SK-N-SH (cell line): ENCODE data around the gene MGAT4B. TPM values are rescaled to one million over a fixed set of nuclear protein-coding genes. Genes with fewer than 3 reads are reported as not detected.

Experiments used
- CTCF ChIA-PET: fragments of 300-600, 350-600 bp; formaldehyde crosslinking; extraction: SDS; loops from one replicate; lab custom pipeline; 2021; lab: Yijun Ruan, JAX
- POLR2A ChIA-PET: fragments of 350-600 bp; sonication (Branson Sonifier 250); formaldehyde crosslinking; extraction: SDS; loops from one replicate; lab custom pipeline; 2020; ENCODE audit warnings: antibody characterized with exemption, inconsistent platforms; lab: Yijun Ruan, JAX
- DNase-seq: peaks from one replicate; pipeline ENCODE4 v3.0.0; 2012
- H2AFZ ChIP-seq: fragments of 200-600 bp; sonication (generic); 2 replicates; pipeline ENCODE4 v1.8.1; 2016; ENCODE audit warnings: antibody characterized with exemption, mild to moderate bottlenecking, low read depth
- H3F3A ChIP-seq: fragments of 200-600 bp; sonication (generic); replicated peaks from 2 replicates; pipeline ENCODE3; 2016; ENCODE audit warnings: antibody characterized with exemption, mild to moderate bottlenecking; ENCODE audit not compliant: insufficient read depth
- H3K27ac ChIP-seq, 2 experiments: fragments of 200-500 bp in 1 of 2; fragments of 200-600 bp in 1 of 2; sonication (Bioruptor generic) in 1 of 2; sonication (generic), shearing (Covaris generic) in 1 of 2; 2 replicates each; pipeline versions ENCODE4 v1.5.1 to v1.6.1; 2014 to 2016; ENCODE audit warnings: low read depth in 2 of 2, inconsistent platforms in 1 of 2, low read length in 1 of 2, mild to moderate bottlenecking in 1 of 2, mixed read lengths in 1 of 2
- H3K27me3 ChIP-seq: fragments of 200-600 bp; sonication (generic), shearing (Covaris generic); 2 replicates; pipeline ENCODE4 v1.6.1; 2016; ENCODE audit warnings: mixed run types; ENCODE audit not compliant: insufficient read depth
- H3K36me3 ChIP-seq, 2 experiments: fragments of 200-500 bp in 1 of 2; fragments of 200-600 bp in 1 of 2; sonication (Bioruptor generic) in 1 of 2; sonication (generic) in 1 of 2; replicated peaks in 1 of 2; 2 replicates each; pipeline versions ENCODE3 to v1.5.1; 2014 to 2016; ENCODE audit warnings: low read length in 1 of 2, mild to moderate bottlenecking in 1 of 2; ENCODE audit not compliant: insufficient read depth in 2 of 2, control insufficient read depth in 1 of 2
- H3K4me1 ChIP-seq, 2 experiments: fragments of 200-500 bp in 1 of 2; fragments of 200-600 bp in 1 of 2; sonication (Bioruptor generic) in 1 of 2; sonication (generic), shearing (Covaris generic) in 1 of 2; 2 replicates each; pipeline versions ENCODE4 v1.5.1 to v1.6.1; 2014 to 2016; ENCODE audit warnings: low read depth in 1 of 2, low read length in 1 of 2, mixed run types in 1 of 2; ENCODE audit not compliant: insufficient read depth in 2 of 2, control insufficient read depth in 1 of 2
- H3K4me2 ChIP-seq: fragments of 200-600 bp; sonication (generic), shearing (Covaris generic); 2 replicates; pipeline ENCODE4 v1.6.1; 2017; ENCODE audit warnings: mixed run types
- H3K4me3 ChIP-seq, 2 experiments: fragments of 200-500 bp in 1 of 2; fragments of 200-600 bp in 1 of 2; sonication (Bioruptor generic) in 1 of 2; sonication (generic), shearing (Covaris generic) in 1 of 2; 2 replicates each; pipeline versions ENCODE4 v1.5.1 to v1.8.1; 2014 to 2016; ENCODE audit warnings: low read depth in 2 of 2, inconsistent platforms in 1 of 2, low read length in 1 of 2, mild to moderate bottlenecking in 1 of 2, mixed read lengths in 1 of 2, moderate library complexity in 1 of 2
- H3K79me2 ChIP-seq: fragments of 200-600 bp; sonication (generic); 2 replicates; pipeline ENCODE4 v1.8.1; 2017; ENCODE audit warnings: mild to moderate bottlenecking; ENCODE audit not compliant: insufficient read depth
- H3K9ac ChIP-seq: fragments of 200-600 bp; sonication (generic); 2 replicates; pipeline ENCODE4 v1.6.1; 2017; ENCODE audit warnings: mixed run types
- H3K9me2 ChIP-seq: fragments of 200-600 bp; sonication (generic); 2 replicates; pipeline ENCODE4 v1.6.1; 2017; ENCODE audit warnings: mixed run types
- H3K9me3 ChIP-seq: fragments of 200-600 bp; sonication (generic); 2 replicates; pipeline ENCODE4 v1.6.1; 2017; ENCODE audit warnings: mixed run types, mild to moderate bottlenecking, moderate library complexity
- H4K20me1 ChIP-seq: fragments of 200-600 bp; sonication (generic); 2 replicates; pipeline ENCODE4 v1.6.1; 2017; ENCODE audit warnings: mild to moderate bottlenecking, mixed run types; ENCODE audit not compliant: insufficient read depth
- ELF1 ChIP-seq: IDR thresholded peaks from 2 replicates; pipeline ENCODE4 v1.4.0; 2012
- FOSL2 ChIP-seq: IDR thresholded peaks from 2 replicates; pipeline ENCODE4 v1.4.0; 2012; ENCODE audit warnings: low read depth, mild to moderate bottlenecking, moderate library complexity, borderline replicate concordance
- GABPA ChIP-seq: IDR thresholded peaks from 2 replicates; pipeline ENCODE4 v1.4.0; 2012; ENCODE audit warnings: low read depth, mild to moderate bottlenecking
- JUND ChIP-seq: IDR thresholded peaks from 2 replicates; pipeline ENCODE4 v1.4.0; 2012
- NRF1 ChIP-seq: IDR thresholded peaks from 2 replicates; pipeline ENCODE4 v1.6.1; 2012; ENCODE audit warnings: low read depth, mild to moderate bottlenecking, low read length
- PBX3 ChIP-seq: IDR thresholded peaks from 2 replicates; pipeline ENCODE4; 2012
- POLR2AphosphoS5 ChIP-seq: IDR thresholded peaks from 2 replicates; pipeline ENCODE4 v1.6.1; 2012; ENCODE audit warnings: low read depth, low read length
- RFX5 ChIP-seq: IDR thresholded peaks from 2 replicates; pipeline ENCODE4 v1.6.1; 2012; ENCODE audit warnings: mild to moderate bottlenecking, improper control_type of control experiment, low read length
- SIN3A ChIP-seq: IDR thresholded peaks from 2 replicates; pipeline ENCODE4 v1.6.1; 2012; ENCODE audit warnings: low read depth, mild to moderate bottlenecking, low read length, moderate library complexity, borderline replicate concordance
- SMC3 ChIP-seq: IDR thresholded peaks from 2 replicates; pipeline ENCODE4 v1.6.1; 2012; ENCODE audit warnings: low read depth, low read length, improper control_type of control experiment
- TEAD4 ChIP-seq: IDR thresholded peaks from 2 replicates; pipeline ENCODE4 v1.4.0; 2012; ENCODE audit warnings: mild to moderate bottlenecking, borderline replicate concordance; ENCODE audit not compliant: insufficient read depth
- WGBS: methylation state at CpG from one replicate; pipeline ENCODE4 v1.1.6; 2017; ENCODE audit warnings: low lambda C conversion rate; 5-methylcytosine and 5-hydroxymethylcytosine counted together
- polyA plus RNA-seq, 3 experiments: library from polyadenylated mRNA; depleted of rRNA; stranded (reverse); fragments of >200 nt; gene quantifications; 2 replicates each; pipeline ENCODE4 v1.2.3, GENCODE V29; 2012
- TF ChIP-seq, protein P1 (sequence below): IDR thresholded peaks from 2 replicates; pipeline ENCODE4 v1.4.0; 2012; ENCODE audit warnings: low read depth, borderline replicate concordance

Gene MGAT4B
- polyA plus RNA-seq, 1 of the 3 experiments (the other 2 are of a cell fraction) = 190 TPM

DNA sequence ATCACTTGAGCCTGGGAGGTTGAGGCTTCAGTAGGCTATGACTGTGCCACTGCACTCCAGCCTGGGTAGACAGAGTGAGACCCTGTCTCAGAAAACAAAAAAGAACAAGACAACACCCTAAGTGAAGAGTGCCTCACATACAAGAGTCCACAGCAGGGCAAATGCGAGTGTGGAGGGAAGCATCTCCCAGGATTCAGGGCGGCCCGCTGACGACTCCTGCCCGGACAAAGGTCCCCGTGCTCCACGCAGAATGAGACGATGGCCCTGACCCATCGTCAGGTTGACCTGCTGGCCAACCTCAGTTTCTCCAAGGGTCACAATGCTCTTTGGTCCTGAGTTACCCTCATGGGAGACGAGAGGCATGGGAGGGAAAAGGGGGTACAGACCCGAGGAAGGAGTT, 33.7 kb upstream of the MGAT4B start:
- Histone ChIP-seq H2AFZ (no peak overlapping the region), H3K36me3 (peaks cover 23 to 32% of the 10 kb centered on the region in 2 experiments), H3K4me1 (no peaks in the 10 kb centered on the region; a peak in 1 of 4 replicates), H3F3A (peaks cover 30% of the 10 kb centered on the region), H3K9me2 (no peaks in the 10 kb centered on the region), H3K79me2 (no peaks in the 10 kb centered on the region), H4K20me1 (peaks cover 14% of the 10 kb centered on the region; the same call in 1 of the 2 replicates), H3K4me3 (no peak overlapping the region), H3K27me3 (no peaks in the 10 kb centered on the region), H3K9ac (no peak overlapping the region), H3K27ac (no peak overlapping the region), H3K4me2 (no peak overlapping the region), H3K9me3 (0 out of 2 replicates have a peak, but pooled peaks cover 6% of the 10 kb centered on the region)
- ChIA-PET POLR2A (interaction anchor here (1.3 kb wide), 1 partner anchor 8 kb away, joined by 4 read pairs; no protein-coding TSS in a partner anchor), CTCF (interaction anchor here (1.0 kb wide), 1 partner anchor 22 kb away, joined by 4 read pairs; no protein-coding TSS in a partner anchor)
- no peak for DNase-seq
- no peak for TF ChIP-seq NRF1
- TF ChIP-seq TEAD4 = no peak
- TF ChIP-seq SIN3A = no peak
- TF ChIP-seq ELF1 = no peak
- 94% methylated on average over 11 of the region's 11 CpGs for WGBS

- ChIA-PET CTCF (interaction anchor here (1.0 kb wide), 1 partner anchor 21 kb away, joined by 4 read pairs; no protein-coding TSS in a partner anchor), POLR2A (no interaction called here)
- Histone ChIP-seq H2AFZ (no peak overlapping the region), H3K9me2 (no peaks in the 10 kb centered on the region), H3K27ac (no peak overlapping the region), H3K36me3 (peaks cover 23 to 25% of the 10 kb centered on the region in 2 experiments), H3F3A (peaks cover 30% of the 10 kb centered on the region), H3K79me2 (no peaks in the 10 kb centered on the region), H3K4me1 (no peaks in the 10 kb centered on the region; a peak in 1 of 4 replicates), H3K27me3 (no peaks in the 10 kb centered on the region), H3K4me2 (no peak overlapping the region), H4K20me1 (peaks cover 14% of the 10 kb centered on the region; the same call in 1 of the 2 replicates), H3K9me3 (no peaks in the 10 kb centered on the region)
- WGBS = 88% methylated on average over 11 of the region's 16 CpGs
- no peak for DNase-seq
- TF ChIP-seq TEAD4 = no peak
- TF ChIP-seq POLR2AphosphoS5 = peak; percentile 37
- TF ChIP-seq, all 33 proteins: peak for 1
- Histone ChIP-seq H3K4me3 (no peak overlapping the region), H3K9ac (no peak overlapping the region)
These were observed 32.9 kb upstream of the MGAT4B start for GRCh38 chr5:179839328-179840256.

- CTCF ChIA-PET = interaction anchor here (0.7 to 1.2 kb wide), 2 partner anchors 9 to 12 kb away, joined by 3 read pairs; no protein-coding TSS in a partner anchor
- TF ChIP-seq SMC3 (no peak), FOSL2 (no peak), PBX3 (no peak), JUND (no peak), GABPA (no peak), RFX5 (no peak), POLR2AphosphoS5 (no peak)
- TF ChIP-seq, protein P1, sequence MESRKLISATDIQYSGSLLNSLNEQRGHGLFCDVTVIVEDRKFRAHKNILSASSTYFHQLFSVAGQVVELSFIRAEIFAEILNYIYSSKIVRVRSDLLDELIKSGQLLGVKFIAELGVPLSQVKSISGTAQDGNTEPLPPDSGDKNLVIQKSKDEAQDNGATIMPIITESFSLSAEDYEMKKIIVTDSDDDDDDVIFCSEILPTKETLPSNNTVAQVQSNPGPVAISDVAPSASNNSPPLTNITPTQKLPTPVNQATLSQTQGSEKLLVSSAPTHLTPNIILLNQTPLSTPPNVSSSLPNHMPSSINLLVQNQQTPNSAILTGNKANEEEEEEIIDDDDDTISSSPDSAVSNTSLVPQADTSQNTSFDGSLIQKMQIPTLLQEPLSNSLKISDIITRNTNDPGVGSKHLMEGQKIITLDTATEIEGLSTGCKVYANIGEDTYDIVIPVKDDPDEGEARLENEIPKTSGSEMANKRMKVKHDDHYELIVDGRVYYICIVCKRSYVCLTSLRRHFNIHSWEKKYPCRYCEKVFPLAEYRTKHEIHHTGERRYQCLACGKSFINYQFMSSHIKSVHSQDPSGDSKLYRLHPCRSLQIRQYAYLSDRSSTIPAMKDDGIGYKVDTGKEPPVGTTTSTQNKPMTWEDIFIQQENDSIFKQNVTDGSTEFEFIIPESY = no peak
These were observed 30.7 kb upstream of the MGAT4B start for GRCh38 chr5:179837076-179838011.

More at GRCh38 chr5:179837076-179838011, 30.7 kb upstream of the MGAT4B start:
- Histone ChIP-seq H3K27me3 (no peaks in the 10 kb centered on the region), H3K36me3 (peaks cover 37 to 40% of the 10 kb centered on the region in 2 experiments), H3K9me2 (no peaks in the 10 kb centered on the region), H3K79me2 (peaks cover 2% of the 10 kb centered on the region; the same call in 1 of the 2 replicates), H3F3A (peaks cover 43% of the 10 kb centered on the region), H3K27ac (peak overlapping the region in 1 of 2 experiments; percentile 39; a peak in 3 of 4 replicates), H3K9me3 (no peaks in the 10 kb centered on the region), H3K9ac (no peak overlapping the region), H2AFZ (no peak overlapping the region), H4K20me1 (peaks cover 25% of the 10 kb centered on the region), H3K4me1 (no peaks in the 10 kb centered on the region; a peak in 1 of 4 replicates), H3K4me3 (no peak overlapping the region), H3K4me2 (no peak overlapping the region)
- POLR2A ChIA-PET = interaction anchor here (1.9 kb wide), 1 partner anchor 10 kb away, joined by 7 read pairs; no protein-coding TSS in a partner anchor
- WGBS = 86% methylated on average over 13 of the region's 15 CpGs
- no peak for DNase-seq
